GM19467 (cell line): ENCODE data around the gene TFAP2C.

Experiments used
- ATAC-seq: cut with Tn5 transposase; IDR thresholded peaks from one replicate; pipeline ENCODE4 v1.9.1; 2021; ENCODE audit warnings: mild to moderate bottlenecking, moderate library complexity; ENCODE audit not compliant: unreplicated experiment

TFAP2C gene

DNA sequence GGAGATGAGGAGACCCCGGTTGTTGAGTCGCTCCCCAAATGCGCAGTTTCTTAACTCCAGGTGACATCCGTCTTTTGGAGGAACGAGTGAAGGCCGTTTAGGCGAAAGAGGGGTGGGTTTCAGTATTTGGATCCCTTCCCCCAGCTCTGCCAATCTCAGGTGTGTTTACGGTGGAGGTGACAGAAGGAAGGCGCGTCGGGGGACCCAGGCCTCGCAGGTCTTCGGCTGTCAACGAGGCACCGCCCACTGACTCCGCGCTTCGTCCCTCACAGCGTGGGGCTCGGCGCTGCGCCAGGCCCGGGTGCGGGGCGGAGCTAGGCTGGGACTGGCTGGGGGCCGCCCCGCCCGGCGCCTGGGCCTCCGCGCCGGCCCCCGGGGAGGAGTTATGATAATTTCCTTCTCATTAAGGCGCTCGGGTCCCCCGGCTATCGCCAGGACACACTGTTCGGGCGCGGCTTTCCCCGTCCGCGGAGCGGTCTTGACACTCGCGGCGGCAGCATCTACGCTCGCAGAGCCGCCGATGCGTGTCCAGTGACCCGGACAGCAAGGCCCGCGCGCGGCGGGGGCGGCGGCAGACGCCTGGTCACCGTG is at the start of gene TFAP2C:
Gene TFAP2C, plus strand, starts transcription at position 434 of the 591 bp plus-strand sequence. CDS start 239 bp downstream, outside the sequence.
- ATAC-seq = no peak

DNA sequence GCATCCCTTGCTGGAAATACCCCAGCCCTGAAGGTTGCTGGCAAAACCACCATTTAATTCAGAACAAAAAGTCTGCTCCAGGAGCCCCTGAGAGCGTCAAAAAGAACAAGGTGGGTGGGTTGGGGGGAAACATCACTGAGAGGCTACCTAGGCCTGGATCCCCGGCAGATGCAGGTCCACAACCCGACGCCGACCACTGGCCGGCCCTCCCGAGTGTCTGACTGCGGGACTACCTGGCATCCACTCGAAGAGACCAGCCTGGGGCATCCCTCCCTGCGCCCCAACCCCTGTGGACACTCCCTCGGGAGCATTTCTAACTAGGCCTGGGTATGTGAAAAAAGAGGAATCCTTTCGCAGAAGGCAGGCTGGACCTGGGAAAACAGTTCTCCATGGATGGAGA is 48.9 kb upstream of the TFAP2C start:
- no peak for ATAC-seq

DNA sequence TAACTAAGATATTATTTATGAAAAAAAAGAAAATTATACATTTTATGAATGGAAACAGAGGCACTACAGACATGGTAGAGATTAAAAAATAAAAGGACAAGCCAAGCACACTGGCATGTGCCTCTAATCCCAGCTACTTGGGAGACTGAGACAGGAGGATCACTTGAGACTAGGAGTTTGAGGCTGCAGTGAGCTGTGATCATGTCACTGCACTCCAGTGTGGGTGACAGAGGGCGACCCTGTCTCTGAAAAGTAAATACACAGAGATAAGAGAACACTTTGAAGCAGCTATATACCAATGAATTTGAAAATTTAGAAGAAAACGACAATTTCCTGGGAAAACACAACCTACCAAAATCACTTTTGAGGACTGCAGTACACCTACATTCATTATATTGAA is 47.4 kb upstream of the TFAP2C start:
- no peak for ATAC-seq

DNA sequence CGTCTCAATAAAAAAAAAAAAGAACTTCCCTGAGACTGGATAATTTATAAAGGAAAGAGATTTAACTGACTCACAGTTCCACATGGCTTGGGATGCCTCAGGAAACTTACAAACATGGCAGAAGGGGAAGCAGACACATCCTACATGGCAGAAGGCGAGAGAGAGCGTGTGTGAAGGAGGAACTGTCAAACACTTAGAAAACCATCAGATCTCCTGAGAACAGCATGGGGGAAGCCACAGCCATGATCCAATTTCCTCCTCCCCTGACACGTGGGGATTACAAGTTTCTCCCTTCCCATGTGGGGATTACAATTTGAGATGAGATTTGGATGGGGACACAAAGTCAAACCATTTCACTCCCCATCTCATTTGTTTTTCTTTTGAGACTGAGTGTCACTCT is 46.6 kb upstream of the TFAP2C start:
- ATAC-seq = no peak

DNA sequence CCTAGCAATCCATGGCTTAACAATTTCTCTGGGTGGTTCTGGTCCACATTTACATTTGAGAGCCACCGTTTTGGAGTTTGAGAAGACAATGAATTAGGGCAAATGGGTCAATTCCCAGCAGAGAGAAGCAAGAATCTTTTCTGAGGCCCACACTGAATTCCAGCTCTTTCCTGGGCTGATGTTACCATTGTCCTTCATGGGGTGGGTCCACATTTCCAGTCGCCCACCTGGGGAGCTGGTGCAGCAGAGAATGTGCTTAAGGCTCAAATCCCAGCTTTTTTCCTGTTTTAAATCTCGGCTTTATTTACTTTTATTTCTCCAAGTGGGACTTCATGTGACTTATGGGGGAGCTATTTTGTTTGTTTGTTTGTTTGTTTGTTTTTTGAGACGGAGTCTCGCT is 44.2 kb upstream of the TFAP2C start:
- no peak for ATAC-seq

DNA sequence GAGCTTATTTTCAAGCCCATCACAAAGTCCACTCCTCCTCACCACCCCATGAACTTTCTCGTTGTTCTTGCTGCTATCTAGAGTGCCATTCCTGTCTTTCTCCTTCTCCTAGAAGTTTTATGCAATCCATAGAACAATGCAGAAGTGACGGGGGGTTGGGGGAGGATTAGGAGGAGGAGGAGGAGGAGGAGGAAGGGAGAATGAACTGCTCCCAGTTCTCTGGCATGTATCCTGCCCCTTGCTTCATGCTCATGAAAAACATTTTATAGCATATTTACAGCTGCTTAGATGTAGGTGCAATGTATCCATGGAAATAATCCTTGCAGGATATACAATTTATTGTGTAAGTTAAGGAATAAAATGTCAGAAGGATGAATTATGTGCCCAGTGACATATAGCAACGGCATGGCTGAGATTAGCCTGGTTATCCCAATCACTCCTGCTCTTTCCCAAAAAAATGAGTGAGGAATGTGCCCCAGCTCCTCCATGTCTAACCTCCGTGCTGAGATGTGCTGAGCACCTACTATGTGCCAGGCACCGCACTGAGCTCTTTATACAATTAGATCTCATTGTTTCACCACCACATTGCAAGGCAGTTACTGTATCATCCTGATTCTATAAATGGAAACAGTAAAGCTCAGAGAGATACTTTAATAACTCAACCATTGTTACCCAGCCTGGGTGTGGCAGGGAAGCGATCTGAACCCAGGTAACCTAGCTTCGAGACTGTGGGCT is 41.6 kb upstream of the TFAP2C start:
- no peak for ATAC-seq

DNA sequence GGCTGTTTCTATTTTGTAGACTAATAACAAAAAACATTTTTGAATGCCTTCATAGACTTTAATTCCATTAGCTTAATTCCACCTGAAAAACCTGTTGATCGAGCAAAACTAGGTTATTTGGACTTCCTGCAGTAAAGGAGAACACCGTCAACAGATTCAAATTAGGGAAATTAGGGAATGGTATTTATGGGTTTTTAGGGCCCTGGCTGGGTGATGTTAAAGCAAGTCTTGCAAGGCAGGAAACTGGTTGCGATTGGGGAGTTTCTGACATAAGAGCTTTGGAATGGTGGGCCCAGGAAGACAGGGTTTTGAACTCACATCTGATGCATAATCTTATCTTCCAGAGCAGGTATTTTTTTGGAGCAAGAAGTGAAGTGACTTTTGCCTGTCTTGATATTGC is 40.1 kb upstream of the TFAP2C start:
- ATAC-seq = no peak

DNA sequence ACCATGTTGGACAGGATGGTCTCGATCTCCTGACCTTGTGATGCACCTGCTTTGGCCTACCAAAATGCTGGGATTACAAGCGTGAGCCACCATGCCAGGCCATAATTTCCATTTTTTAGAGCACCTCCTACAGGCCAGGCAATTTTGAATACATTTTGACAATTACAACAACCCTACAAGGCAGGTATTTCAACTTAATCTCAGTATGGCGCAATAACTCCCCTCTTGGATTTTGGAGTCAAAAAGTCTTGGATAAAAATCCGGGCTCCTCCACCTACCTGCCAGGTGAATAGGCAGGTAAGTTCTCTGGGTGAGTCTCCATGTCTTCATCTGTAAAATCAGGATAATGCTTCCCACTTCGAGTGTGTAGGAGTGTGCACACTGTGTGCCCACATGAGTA is 39.5 kb upstream of the TFAP2C start:
- no peak for ATAC-seq

DNA sequence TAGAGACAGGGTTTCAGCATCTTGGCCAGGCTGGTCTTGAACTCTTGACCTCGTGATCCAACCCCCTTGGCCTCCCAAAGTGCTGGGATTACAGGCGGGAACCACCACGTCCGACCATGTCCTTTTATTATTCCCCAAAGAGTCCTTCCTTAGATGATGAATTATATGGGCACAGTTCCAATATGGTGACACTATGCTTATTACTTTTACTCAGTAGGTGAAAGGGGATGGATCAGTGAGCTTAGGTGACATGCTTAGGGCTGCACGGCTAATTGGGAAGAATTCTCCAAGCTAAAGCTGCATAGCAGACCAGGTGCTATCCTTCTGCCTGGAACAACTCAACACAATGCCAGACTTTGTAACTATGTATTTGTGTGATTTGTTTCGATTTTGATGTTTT is 38.2 kb upstream of the TFAP2C start:
- no peak for ATAC-seq

DNA sequence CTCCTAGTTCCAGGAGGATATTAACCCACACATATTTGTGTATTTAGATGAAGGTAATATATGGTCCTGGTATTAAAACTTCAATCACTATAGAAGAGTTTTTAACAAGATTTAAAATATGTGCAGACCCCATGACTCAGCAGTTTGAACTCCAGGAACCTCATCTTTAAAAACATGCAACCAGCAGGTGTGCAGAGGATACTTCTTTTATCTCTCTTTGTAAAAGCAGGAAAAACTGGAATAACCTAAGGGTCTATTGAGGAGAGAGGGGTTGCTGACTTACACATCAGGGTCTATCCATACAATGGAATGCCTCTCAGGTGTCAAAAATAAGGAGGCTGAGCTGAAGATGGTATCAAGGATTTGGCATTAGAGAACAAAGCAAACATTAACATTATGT is 36.9 kb upstream of the TFAP2C start:
- ATAC-seq = no peak

DNA sequence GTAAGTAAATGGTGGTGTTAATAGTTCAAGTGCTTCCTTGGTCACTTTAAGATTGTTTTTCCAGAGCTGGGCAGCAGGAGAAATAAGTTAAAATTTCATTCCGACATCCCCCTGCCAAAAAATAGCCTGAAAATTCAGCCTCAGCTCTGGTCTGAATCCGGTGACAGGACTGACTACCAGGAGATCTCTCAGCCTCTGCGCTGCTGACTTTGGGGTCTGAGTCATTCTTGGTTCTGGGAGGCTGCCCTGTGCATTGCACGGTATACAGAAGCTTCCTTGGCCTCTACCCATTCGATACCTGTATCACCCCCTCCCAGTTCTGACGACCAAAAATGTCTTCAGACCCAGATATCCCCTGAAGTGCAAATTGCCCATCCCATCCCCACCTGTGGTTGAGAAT is 36.3 kb upstream of the TFAP2C start:
- no peak for ATAC-seq

DNA sequence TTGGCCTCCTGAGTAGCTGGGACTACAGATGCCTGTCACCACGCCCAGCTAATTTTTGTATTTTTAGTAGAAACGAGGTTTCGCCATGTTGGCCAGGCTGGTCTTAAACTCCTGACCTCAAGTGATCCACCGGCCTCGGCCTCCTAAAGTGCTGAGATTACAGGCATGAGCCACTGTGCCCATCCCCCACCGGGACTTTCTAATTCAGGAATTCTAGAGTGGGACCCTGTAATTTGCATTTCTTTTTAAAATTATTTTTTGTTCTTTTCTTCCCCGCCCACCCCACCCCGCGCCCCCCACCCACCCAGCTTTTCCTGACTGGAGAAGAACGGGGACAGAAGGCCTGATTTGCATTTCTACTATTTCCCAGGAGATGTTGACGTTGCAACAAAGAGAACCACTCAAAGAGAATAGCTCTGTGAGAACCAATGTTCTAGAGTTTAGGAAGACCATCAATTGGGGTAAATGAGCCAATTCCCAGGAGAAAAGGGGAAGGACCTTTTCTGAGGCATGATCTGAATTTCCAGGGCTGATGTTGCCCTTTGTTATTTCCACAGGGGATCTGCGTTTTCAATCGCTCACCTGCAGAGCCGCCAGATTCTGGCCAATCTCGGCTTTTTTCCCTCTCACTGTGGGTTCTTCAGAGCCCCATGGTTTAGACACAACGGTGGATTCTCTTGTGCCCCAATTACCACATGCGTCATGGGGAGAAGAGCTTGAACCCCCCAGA is 33.2 kb upstream of the TFAP2C start:
- no peak for ATAC-seq

DNA sequence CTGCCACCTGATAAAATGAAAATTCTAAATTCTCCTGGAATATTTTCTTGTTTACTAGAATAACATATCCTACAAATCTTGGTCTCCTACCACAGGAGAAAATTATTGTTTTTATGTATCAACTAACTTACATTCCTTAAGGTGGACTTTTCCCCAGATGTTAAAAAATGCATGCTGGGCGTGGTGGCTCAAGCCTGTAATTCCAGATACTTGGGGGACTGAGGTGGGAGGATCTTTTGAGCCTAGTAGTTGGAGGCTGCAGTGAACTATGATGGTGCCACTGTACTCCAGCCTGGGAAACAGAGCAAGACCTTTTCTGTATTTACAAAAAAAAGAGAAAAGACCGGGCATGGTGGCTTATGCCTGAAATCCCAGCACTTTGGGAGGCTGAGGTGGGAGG is 27.9 kb upstream of the TFAP2C start:
- no peak for ATAC-seq

DNA sequence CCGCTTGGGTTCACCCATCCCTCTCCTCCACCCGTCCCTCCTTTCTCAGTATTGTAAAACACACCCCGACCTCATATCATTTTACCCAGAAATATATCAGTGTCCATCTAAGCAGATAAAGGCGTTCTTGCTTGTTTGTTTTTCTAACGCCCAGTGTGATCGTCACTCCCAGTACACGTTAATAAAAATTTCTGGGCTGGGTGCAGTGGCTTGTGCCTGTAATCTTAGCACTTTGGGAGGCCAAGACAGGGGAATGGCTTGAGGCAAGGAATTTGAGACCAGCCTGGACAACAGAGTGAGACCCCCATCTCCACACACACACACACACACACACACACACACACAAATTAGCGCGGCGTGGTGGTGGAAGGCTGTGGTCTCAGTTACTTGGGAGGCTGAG is 24.4 kb upstream of the TFAP2C start:
- no peak for ATAC-seq

DNA sequence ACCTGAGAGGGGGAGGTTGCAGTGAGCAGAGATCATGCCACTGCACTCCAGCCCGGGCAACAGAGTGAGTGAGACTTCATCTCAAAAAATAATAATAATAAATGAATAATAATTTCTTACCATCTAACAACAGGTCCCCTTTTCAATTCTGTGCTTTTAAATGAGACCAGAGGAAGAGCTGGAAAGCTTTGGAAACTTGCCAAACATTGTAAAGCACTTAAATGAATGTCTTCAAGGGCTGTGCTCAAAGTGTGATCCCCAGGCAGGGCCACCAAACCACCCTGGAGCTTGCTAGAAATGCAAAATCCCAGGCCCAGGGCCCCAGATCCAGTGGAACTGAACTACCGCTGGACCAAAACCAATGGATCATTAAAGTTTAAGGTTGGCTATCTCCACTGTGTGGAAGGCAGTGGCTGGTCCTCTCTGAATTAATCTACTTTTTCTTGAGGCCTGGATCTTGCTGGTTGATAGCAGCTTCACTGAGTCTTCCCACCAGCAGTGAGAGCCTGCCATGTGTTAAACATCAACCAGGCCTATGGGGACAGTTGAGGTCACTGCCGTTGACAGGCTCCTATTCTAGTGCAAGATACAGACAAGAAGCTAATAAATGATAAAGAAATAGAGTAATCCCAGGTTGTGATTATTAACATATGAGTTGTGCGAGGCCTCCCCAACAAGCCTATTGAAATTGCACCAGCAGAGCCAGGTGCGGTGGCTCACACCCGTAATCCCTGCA is 23.7 kb upstream of the TFAP2C start:
- ATAC-seq = no peak

DNA sequence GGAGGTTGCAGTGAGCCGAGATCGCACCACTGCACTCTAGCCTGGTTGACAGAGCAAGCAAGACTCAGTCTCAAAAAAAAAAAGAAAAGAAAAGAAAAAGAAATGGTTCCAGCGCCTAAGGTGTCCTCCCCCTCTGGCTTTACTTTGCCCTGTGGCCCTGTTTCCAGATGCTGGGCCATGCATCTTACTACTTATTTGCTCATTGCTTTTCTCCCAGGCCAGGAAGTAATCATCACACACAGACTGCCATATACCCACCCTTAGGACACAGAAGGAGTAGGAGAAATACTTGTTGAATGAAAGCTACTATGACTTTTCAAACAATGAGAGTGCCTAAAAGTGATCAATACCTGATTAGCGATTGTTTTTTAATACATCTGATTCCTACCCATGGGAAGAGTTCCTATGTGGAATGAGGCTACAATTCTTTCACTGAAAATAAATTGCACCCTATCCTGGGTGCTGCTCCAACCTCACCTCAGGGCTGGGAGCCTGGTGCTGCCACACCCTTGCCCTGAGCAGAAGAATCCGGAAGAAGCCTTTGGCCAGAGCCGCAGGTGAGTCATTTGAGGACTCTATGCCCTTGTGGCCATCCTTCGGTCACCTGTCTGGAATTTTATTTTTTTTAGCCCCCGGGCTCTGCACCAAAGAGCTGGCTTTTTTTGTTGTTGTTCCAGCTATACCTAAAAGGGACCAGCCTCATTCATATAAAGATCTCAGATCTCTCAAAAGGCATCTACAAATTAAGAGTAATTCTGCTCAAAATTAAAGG is 22.7 kb upstream of the TFAP2C start:
- ATAC-seq = no peak

DNA sequence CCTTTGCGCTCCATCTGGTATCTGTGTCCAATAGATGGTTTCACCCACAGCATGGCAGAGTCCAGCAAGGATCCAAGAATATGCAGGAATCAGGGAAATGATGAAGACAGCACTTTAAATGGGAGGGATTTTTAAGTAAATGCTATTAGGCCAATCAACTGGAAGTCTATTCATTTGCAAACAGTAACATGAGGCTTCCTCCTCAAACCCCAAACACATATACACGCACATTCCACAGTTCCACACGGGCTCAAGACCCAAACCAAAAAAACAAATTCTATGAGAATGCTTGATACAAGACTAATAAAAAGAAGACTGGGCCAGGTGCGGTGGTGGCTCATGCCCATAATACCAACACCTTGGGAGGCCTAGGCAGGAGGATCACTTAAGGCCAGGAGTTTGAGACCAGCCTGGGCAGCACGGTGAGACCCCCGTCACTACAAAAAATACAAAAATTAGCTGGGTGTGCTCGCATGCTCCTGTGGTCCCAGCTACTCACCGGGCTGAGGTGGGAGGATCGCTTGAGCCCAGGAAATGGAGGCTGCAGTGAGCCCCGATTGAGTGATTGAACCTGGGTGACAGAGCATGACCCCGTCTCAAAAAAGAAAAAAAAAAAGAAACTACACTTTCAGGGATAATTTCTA is 21.9 kb upstream of the TFAP2C start:
- no peak for ATAC-seq

DNA sequence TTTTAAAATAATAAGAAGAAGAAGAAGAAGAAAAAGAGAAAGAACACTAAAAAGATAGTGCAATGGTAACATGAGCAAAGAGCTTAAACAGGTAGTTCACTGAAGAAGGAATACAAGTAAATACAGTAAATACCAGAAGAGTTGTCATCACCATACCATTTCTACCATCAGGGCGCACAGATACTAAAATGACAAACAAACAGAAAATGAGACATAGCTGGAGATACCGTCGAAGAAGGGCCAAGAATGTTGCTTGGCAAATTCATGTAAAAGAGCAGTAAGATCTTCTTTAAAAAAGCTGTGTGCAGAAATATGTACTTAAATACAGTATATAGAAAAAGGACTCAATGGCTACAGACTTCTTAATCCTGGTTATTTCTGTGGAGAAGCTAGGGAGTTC is 20.7 kb upstream of the TFAP2C start:
- ATAC-seq = no peak

DNA sequence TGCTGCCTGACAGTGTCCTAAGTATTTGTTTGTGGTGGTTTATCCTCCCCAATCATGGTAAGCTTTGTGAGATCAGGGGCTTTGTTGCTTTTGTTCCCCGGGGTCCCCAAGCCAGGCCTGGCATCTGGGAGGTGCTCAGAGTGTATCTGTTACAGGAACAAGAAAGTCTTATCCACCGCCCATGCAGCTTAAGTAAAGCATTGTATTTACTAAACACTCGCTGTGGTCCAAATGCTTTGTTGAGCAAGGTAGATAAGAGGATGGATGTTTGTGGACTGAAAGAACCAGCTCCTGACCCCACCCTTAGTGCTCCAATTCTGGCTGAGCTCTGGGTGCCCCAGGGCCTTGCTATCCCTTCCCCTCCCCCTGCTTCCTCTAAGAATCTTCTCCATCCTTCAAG is 19.8 kb upstream of the TFAP2C start:
- no peak for ATAC-seq

DNA sequence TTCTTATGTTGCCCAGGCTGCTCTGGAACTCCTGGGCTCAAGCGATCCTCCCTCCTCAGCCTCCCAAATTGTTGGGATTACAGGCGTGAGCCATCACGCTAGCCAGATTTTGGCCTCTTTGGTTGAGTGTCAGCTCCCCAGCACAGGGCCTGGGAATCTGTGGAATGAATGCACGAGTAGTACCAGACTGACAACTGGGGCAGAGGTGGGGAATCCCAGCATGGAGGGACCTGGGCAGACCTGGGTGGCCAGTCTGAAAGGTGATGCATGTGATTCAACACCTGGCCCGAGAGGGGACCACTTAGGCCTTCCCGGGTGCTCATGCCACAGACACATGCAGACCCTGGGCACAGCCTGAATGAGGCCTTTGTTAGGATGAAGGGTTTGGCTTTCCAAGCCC is 19.0 kb upstream of the TFAP2C start:
- no peak for ATAC-seq
